ENCODE results near the gene BNIP5.
"Not testable (repeated sequence)": the region's sequence is repeated elsewhere in the genome, so short reads cannot be mapped to it uniquely, and the experiment has no call there.

Gene BNIP5

DNA sequence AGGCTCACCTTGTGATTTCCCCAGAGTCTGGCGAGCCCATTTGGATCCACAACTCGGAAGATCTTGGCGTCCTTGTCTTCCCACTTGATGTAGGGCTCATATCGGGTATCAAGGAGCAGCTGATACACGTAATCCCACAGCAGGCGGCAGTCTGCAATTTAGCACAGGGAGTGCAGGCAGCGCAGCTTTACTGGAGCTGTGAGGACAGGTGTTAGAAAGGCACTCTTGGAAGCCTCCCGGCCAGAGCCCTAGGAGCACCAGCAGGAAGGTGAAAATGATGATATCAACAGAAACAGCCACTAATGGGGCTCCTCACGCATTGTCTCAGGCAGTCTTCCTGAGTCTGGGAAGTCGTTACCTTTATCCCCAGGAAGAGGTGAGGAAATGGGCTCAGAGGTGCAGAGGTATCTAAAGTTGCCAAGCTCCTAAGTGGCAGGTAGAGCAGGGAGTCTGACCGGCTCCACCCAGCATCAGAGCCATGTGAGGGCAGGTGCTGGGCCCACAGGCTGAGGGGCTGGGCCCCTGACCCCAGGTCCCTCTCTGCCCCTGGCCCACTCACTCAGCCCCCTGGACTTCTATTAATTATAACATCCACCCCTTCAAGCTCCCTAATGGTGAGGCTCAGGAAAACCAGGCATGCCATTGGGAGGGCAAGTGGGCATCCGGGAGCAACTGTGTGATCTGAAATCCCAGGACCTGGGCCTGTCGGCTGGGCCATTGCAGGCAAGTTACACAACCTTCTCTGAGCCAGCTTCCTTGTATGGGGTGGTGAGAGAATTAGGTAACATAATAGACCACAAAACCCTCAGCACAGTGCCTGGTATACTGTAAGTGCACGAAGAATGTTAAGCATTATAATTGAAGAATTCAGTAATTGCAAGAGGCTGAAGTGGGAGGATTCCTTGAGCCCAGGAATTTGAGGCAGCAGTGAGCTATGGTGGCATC is 32.5 kb upstream of the BNIP5 start:
- no peak for DNase-seq (ENCODE audit: low spot score)
- in situ Hi-C loops (cut with MboI; ENCODE audit: low sequenced_read_pairs, unreplicated experiment) = no loop called here
- TF ChIP-seq, protein P1, sequence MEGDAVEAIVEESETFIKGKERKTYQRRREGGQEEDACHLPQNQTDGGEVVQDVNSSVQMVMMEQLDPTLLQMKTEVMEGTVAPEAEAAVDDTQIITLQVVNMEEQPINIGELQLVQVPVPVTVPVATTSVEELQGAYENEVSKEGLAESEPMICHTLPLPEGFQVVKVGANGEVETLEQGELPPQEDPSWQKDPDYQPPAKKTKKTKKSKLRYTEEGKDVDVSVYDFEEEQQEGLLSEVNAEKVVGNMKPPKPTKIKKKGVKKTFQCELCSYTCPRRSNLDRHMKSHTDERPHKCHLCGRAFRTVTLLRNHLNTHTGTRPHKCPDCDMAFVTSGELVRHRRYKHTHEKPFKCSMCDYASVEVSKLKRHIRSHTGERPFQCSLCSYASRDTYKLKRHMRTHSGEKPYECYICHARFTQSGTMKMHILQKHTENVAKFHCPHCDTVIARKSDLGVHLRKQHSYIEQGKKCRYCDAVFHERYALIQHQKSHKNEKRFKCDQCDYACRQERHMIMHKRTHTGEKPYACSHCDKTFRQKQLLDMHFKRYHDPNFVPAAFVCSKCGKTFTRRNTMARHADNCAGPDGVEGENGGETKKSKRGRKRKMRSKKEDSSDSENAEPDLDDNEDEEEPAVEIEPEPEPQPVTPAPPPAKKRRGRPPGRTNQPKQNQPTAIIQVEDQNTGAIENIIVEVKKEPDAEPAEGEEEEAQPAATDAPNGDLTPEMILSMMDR (IDR thresholded peaks at IDR 0.05; ENCODE audit: borderline replicate concordance, control extremely low read depth, extremely low read depth, insufficient read depth, missing control alignments) = no peak

DNA sequence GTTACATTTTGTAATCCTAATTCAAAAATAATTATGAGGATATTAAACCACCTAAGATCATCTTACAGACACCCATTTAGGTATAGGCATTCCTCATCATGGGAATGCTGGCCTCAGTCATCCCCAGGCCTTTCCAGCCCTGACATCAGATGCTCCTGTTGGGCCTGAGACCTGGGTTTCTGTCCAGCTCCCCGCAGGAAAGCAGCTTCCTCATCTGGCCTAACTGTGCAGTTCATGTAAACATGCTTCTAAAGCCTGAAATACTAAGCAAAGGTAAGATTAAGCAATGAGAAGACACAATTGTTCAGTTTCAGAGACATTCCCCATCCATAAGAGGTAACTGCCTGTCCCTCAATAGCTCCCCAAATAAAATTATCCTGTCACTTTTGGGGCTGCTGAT is 31.7 kb upstream of the BNIP5 start:
- DNase-seq (ENCODE audit: low spot score) = no peak
- TF ChIP-seq, protein P1 (IDR thresholded peaks at IDR 0.05; ENCODE audit: borderline replicate concordance, control extremely low read depth, extremely low read depth, insufficient read depth, missing control alignments) = no peak
- in situ Hi-C loops (cut with MboI; ENCODE audit: low sequenced_read_pairs, unreplicated experiment) = no loop called here

DNA sequence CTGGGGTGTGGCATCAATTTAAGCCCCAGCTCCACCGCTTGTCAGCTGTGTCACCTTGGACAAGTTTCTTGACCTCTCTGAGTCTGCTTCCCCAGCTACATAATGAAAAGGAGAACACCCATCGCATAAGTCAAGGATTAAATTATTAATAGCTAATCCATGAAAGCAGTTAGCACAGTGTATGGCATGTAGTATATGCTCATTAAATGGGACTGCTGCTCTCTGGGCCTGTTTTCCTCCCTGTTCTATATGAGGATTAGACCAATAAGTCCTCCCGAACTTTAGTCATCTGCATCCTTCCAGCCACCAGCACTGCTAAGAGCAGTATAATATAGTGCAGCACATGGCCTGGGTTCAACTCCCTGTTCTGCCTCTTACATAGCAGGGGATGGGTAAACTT is 31.1 kb upstream of the BNIP5 start:
- TF ChIP-seq, protein P1 (IDR thresholded peaks at IDR 0.05; ENCODE audit: borderline replicate concordance, control extremely low read depth, extremely low read depth, insufficient read depth, missing control alignments) = no peak
- in situ Hi-C loops (cut with MboI; ENCODE audit: low sequenced_read_pairs, unreplicated experiment) = no loop called here
- no peak for DNase-seq (ENCODE audit: low spot score)

DNA sequence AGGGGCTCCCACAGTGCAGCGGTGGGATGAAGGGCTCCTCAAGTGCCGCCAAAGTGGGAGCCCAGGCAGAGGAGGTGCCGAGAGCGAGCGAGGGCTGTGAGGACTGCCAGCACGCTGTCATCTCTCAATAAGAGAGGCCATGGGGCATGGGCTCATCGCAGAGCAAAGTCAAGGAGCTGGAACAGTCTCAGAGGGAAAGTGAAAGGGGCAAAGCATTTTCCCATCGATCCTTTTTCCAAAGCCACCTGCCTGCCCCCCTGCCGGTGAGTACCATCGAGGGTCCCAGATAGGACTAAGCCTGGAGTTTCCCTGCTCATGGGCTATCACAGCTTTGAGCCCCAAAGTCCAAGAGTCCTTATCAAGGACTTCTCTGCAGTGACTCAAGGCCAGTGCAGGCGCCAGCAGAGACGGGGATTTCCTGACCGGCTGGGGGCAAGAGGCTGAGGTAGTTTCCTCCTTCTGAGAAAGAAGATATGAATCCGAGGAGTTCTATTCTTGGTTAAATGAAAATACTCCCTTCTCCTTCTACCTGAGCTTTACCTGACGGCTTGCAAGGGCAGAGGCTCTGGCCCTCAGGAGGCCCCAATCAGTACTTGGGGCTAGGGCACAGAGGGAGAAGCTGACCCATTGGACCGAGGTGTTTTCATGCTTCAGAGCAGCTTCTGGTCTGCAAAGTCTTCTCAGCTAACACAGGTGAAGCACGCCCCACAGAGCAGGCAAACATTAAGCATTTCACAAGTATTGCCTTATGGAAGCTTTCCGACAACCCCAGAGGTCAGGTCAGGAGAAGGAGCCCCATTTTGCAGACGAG is 28.2 kb upstream of the BNIP5 start:
- DNase-seq (ENCODE audit: low spot score) = peak; percentile 80
- TF ChIP-seq, protein P1 (IDR thresholded peaks at IDR 0.05; ENCODE audit: borderline replicate concordance, control extremely low read depth, extremely low read depth, insufficient read depth, missing control alignments) = no peak
- in situ Hi-C loops (cut with MboI; ENCODE audit: low sequenced_read_pairs, unreplicated experiment) = no loop called here

DNA sequence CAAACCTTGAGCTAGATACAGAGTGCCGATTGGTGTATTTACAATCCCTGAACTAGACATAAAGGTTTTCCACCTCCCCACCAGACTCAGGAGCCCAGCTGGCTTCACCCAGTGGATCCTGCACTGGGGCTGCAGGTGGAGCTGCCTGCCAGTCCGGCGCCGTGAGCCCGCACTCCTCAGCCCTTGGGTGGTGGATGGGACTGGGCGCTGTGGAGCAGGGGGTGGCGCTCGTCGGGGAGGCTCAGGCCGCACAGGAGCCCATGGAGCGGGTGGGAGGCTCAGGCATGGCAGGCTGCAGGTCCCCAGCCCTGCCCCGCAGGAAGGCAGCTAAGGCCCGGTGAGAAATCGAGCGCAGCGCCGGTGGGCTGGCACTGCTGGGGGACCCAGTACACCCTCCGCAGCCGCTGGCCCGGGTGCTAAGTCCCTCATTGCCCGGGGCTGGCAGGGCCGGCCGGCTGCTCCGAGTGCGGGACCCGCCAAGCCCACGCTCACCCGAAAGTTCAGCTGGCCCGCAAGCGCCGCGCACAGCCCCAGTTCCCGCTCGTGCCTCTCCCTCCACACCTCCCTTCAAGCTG is 27.5 kb upstream of the BNIP5 start:
- DNase-seq (ENCODE audit: low spot score); in situ Hi-C loops (cut with MboI; ENCODE audit: low sequenced_read_pairs, unreplicated experiment): not testable (repeated sequence)

DNA sequence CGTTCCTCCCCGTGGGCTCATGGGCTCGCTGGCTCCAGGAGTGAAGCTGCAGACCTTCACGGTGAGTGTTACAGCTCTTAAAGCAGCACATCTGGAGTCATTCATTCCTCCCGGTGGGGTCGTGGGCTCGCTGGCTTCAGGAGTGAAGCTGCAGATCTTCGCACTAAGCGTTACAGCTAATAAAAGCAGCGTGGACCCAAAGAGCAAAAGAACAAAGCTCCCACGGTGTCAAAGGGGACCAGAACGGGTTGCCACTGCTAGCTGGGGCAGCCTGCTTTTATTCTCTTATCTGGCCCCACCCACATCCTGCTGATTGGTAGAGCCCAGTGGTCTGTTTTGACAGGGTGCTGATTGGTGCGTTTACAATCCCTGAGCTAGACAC is 26.7 kb upstream of the BNIP5 start:
- in situ Hi-C loops (cut with MboI; ENCODE audit: low sequenced_read_pairs, unreplicated experiment); DNase-seq (ENCODE audit: low spot score): not testable (repeated sequence)

DNA sequence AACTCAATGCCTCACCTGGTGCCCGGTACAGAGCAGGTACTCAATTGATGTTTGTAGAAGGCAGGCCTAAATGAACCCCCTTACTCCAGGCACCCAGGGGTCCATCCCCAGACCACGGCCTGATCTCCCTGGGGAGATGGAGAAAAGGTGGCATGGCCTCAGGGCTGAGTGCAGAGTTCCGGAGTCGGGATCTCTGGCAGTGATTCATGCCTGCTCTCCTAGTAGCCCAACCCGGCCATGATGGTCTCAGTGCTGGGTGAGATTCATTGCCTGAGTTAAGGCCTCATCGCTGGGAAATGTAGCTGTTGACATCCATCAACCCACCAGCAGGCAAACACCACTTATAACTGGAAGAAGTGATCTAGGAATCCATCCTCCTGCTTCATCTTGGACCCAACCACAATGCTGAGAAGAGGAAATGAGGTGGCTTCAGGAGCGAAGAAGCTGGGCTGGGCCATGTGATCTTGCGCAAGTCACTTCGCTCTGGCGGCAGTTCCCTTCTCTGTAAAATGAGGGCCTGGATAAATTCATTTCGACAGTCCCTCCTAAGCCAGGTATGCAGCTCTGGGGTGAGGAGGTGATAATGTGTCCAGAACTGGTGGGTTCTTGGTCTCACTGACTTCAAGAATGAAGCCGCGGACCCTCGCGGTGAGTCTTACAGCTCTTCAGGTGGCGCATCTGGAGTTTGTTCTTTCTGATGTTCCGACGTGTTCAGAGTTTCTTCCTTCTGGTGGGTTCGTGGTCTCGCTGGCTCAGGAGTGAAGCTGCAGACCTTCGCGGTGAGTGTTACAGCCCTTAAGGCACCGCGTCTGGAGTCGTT is 26.1 kb upstream of the BNIP5 start:
- in situ Hi-C loops (cut with MboI; ENCODE audit: low sequenced_read_pairs, unreplicated experiment) = no loop called here
- DNase-seq (ENCODE audit: low spot score) = no peak
- TF ChIP-seq, protein P1 (IDR thresholded peaks at IDR 0.05; ENCODE audit: borderline replicate concordance, control extremely low read depth, extremely low read depth, insufficient read depth, missing control alignments) = no peak

Data from GM13976 (cell line).